Activated CD8-positive, alpha-beta T cell treated with anti-CD3 and anti-CD28 coated beads for 36 hours (primary cell): ENCODE measurements around the gene HOXB2. TPM values are rescaled to one million over a fixed set of nuclear protein-coding genes. Genes with fewer than 3 reads are reported as not detected.

Source experiments
- ATAC-seq: fragments of 200-7000 bp; cut with Tn5 transposase; one replicate; pipeline ENCODE4 v1.10.0; 2021; ENCODE audit warnings: mild to moderate bottlenecking, moderate library complexity
- CTCF ChIA-PET: fragments of 350-600 bp; sonication (Branson Sonifier 250); formaldehyde crosslinking; loops from one replicate; lab custom pipeline; 2021; ENCODE audit warnings: antibody characterized with exemption; lab: Charles Lee
- POLR2A ChIA-PET: fragments of 350-600 bp; sonication (Branson Sonifier 250); formaldehyde crosslinking; loops from one replicate; lab custom pipeline; 2021; ENCODE audit warnings: antibody characterized with exemption; lab: Charles Lee
- DNase-seq: peaks from one replicate; pipeline ENCODE4 v3.0.0-alpha.2; 2020
- H3K27ac Mint-ChIP-seq: one replicate; pipeline ENCODE4 v1.8.0; 2021; ENCODE audit warnings: mild to moderate bottlenecking, mixed read lengths
- H3K27me3 Mint-ChIP-seq: one replicate; pipeline ENCODE4 v1.8.0; 2021; ENCODE audit warnings: mixed read lengths
- H3K36me3 Mint-ChIP-seq: one replicate; pipeline ENCODE4 v1.8.0; 2021; ENCODE audit warnings: low read depth, mixed read lengths
- H3K4me1 Mint-ChIP-seq: one replicate; pipeline ENCODE4 v1.8.0; 2021; ENCODE audit warnings: low read depth, mixed read lengths
- H3K4me3 Mint-ChIP-seq: one replicate; pipeline ENCODE4 v1.8.0; 2021; ENCODE audit warnings: mild to moderate bottlenecking, moderate library complexity, mixed read lengths
- H3K9me3 Mint-ChIP-seq: one replicate; pipeline ENCODE4 v1.8.0; 2021; ENCODE audit warnings: mixed read lengths
- intact Hi-C: fragments of 100-400 bp; cut with micrococcal nuclease; formaldehyde crosslinking; loops from one replicate; pipeline ENCODE4 v1.10.0; 2022
- total RNA-seq, 2 experiments: library from RNA; stranded (reverse); gene quantifications; one replicate each; pipeline ENCODE4 v1.2.3, GENCODE V29; 2021
- TF ChIP-seq, protein P1 (sequence below): fragments of 200-600 bp; IDR thresholded peaks from one replicate; pipeline ENCODE4 v1.8.0; 2022; ENCODE audit warnings: antibody characterized with exemption, mild to moderate bottlenecking

Gene HOXB2
- total RNA-seq, 2 experiments from 2014 or later: 12.6 to 13.0 TPM

- H3K36me3 Mint-ChIP-seq: no peaks in the 10 kb centered on the region
- DNase-seq: no peak
- no peak overlapping the region for H3K27ac Mint-ChIP-seq
- peaks cover 5% of the 10 kb centered on the region for H3K27me3 Mint-ChIP-seq
- intact Hi-C loops: no loop called here
- no peak overlapping the region for H3K4me3 Mint-ChIP-seq
- no peaks in the 10 kb centered on the region for H3K9me3 Mint-ChIP-seq
- ChIA-PET POLR2A (no interaction called here), CTCF (no interaction called here)
- H3K4me1 Mint-ChIP-seq: peaks cover 3% of the 10 kb centered on the region
- TF ChIP-seq, protein P1, sequence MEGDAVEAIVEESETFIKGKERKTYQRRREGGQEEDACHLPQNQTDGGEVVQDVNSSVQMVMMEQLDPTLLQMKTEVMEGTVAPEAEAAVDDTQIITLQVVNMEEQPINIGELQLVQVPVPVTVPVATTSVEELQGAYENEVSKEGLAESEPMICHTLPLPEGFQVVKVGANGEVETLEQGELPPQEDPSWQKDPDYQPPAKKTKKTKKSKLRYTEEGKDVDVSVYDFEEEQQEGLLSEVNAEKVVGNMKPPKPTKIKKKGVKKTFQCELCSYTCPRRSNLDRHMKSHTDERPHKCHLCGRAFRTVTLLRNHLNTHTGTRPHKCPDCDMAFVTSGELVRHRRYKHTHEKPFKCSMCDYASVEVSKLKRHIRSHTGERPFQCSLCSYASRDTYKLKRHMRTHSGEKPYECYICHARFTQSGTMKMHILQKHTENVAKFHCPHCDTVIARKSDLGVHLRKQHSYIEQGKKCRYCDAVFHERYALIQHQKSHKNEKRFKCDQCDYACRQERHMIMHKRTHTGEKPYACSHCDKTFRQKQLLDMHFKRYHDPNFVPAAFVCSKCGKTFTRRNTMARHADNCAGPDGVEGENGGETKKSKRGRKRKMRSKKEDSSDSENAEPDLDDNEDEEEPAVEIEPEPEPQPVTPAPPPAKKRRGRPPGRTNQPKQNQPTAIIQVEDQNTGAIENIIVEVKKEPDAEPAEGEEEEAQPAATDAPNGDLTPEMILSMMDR: no peak
- no peak for ATAC-seq
Observed at GRCh38 chr17:48569674-48570324, 24.9 kb upstream of the HOXB2 start.

DNA sequence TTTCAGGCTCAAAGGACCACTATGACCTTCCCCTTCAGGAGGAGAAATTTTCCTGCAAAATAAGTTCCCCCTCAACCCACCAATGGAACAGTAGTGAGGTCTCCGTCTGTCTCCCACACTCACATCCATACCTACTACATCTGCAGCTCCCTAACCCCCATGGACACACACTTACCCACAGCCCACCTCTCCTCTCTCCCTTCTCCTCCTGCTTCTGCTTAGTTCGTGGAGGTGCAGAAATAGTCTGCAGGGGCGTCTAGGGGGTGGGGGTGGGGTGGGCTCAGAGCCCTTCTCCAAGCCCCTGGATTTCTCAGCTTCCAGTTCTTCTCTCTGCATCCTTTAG, 24.3 kb upstream of the HOXB2 start:
- no peak for ATAC-seq
- ChIA-PET POLR2A (interaction anchor here (0.5 kb wide), 1 partner anchor 59 kb away, joined by 3 read pairs; no protein-coding TSS in a partner anchor), CTCF (no interaction called here)
- intact Hi-C loops: no loop called here
- no peak overlapping the region for H3K4me3 Mint-ChIP-seq
- H3K9me3 Mint-ChIP-seq: no peaks in the 10 kb centered on the region
- H3K4me1 Mint-ChIP-seq: peaks cover 3% of the 10 kb centered on the region
- no peak overlapping the region for H3K27ac Mint-ChIP-seq
- H3K27me3 Mint-ChIP-seq: peaks cover 5% of the 10 kb centered on the region
- TF ChIP-seq, protein P1: no peak
- no peak for DNase-seq
- no peaks in the 10 kb centered on the region for H3K36me3 Mint-ChIP-seq

DNA sequence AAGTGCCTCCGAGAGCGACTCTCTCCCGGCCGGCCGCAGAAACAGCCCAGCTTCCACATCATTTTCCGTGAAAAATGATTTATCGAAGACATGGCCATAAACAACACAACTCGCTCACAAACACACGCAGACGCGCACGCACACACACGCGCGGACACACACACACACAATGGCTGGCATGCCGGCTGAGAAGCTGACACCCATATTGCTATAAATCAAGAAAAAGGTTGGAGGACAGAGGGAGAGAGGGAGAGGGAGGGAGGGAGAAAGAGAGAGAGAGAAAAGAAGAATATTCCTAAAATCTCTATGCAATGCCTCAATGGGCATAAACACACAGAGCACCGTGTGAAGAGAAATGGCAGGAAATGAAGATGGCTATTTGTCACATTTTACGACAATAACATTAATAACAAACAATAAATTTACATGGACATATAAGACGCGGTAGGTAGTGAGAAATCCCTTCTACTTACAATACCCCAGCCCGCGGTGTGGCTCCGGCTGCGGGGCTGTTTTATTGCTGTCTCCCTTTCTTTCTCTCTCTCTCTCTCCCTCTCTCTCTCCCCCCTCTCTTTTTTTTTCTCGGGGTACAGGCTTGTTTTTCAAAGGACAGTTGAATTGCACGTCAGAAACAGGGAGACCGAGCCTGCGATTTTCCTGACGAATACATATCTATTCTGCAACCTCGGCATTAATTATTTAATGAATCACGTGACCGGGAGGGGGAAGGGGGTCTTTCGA, 23.8 kb upstream of the HOXB2 start:
- Mint-ChIP-seq H3K9me3 (no peaks in the 10 kb centered on the region), H3K27me3 (peaks cover 5% of the 10 kb centered on the region), H3K4me1 (peaks cover 3% of the 10 kb centered on the region), H3K4me3 (no peak overlapping the region), H3K36me3 (no peaks in the 10 kb centered on the region), H3K27ac (no peak overlapping the region)
- TF ChIP-seq, protein P1: no peak
- DNase-seq (no peak), ATAC-seq (no peak)
- ChIA-PET POLR2A (interaction anchor here (0.5 kb wide), 1 partner anchor 59 kb away, joined by 3 read pairs; no protein-coding TSS in a partner anchor), CTCF (interaction anchor here (1.8 kb wide), 1 partner anchor 233 kb away, joined by 7 read pairs; no protein-coding TSS in a partner anchor)
- intact Hi-C loops: no loop called here

GRCh38 chr17:48567646-48568354, 22.9 kb upstream of the HOXB2 start:
- ATAC-seq: no peak
- ChIA-PET POLR2A (interaction anchor here (1.1 kb wide), 1 partner anchor 21 kb away, joined by 3 read pairs; no protein-coding TSS in a partner anchor), CTCF (interaction anchor here (1.1 to 1.8 kb wide), 2 partner anchors 25 to 232 kb away, joined by 4 to 7 read pairs; no protein-coding TSS in a partner anchor)
- Mint-ChIP-seq H3K27ac (no peak overlapping the region), H3K27me3 (peaks cover 5% of the 10 kb centered on the region), H3K9me3 (no peaks in the 10 kb centered on the region), H3K4me1 (peaks cover 3% of the 10 kb centered on the region), H3K36me3 (no peaks in the 10 kb centered on the region), H3K4me3 (no peak overlapping the region)
- no peak for DNase-seq
- TF ChIP-seq, protein P1: no peak
- intact Hi-C loops: no loop called here
